GM19455 (cell line): ENCODE data around the gene ARID2.
A peak's percentile ranks its signal among the peaks of the same experiment; 100 is the strongest.

Experiments
- ATAC-seq: cut with Tn5 transposase; IDR thresholded peaks from one replicate; pipeline ENCODE4 v1.9.1; 2021; ENCODE audit not compliant: unreplicated experiment

Gene ARID2

GRCh38 chr12:45729233-45730083 is at the start of gene ARID2:
Gene ARID2, plus strand, starts transcription at chr12:45729706. Its CDS starts 131 bp downstream, at chr12:45729837.
- peak; percentile 5 for ATAC-seq

- no peak for ATAC-seq
Observed at GRCh38 chr12:45680362-45680761, 49.1 kb upstream of the ARID2 start.

GRCh38 chr12:45681465-45681864 is 48.0 kb upstream of the ARID2 start:
- no peak for ATAC-seq

- ATAC-seq: no peak
Observed at GRCh38 chr12:45685680-45686079, 43.8 kb upstream of the ARID2 start.

- ATAC-seq: no peak
Observed at GRCh38 chr12:45687081-45688015, 42.2 kb upstream of the ARID2 start.

GRCh38 chr12:45688183-45688582 is 41.3 kb upstream of the ARID2 start:
- no peak for ATAC-seq

- ATAC-seq: no peak
Observed at GRCh38 chr12:45695035-45695434, 34.5 kb upstream of the ARID2 start.

GRCh38 chr12:45695606-45696005 is 33.9 kb upstream of the ARID2 start:
- no peak for ATAC-seq

- no peak for ATAC-seq
Observed at GRCh38 chr12:45696049-45696448, 33.5 kb upstream of the ARID2 start.

- ATAC-seq: no peak
Observed at GRCh38 chr12:45697371-45697770, 32.1 kb upstream of the ARID2 start.

- ATAC-seq: no peak
Observed at GRCh38 chr12:45701296-45701695, 28.2 kb upstream of the ARID2 start.

GRCh38 chr12:45703942-45704341 is 25.6 kb upstream of the ARID2 start:
- ATAC-seq: no peak

- no peak for ATAC-seq
Observed at GRCh38 chr12:45704968-45705367, 24.5 kb upstream of the ARID2 start.

- no peak for ATAC-seq
Observed at GRCh38 chr12:45705404-45705803, 24.1 kb upstream of the ARID2 start.

- no peak for ATAC-seq
Observed at GRCh38 chr12:45707241-45707857, 22.2 kb upstream of the ARID2 start.

GRCh38 chr12:45708363-45708762 is 21.1 kb upstream of the ARID2 start:
- no peak for ATAC-seq

GRCh38 chr12:45708901-45709300 is 20.6 kb upstream of the ARID2 start:
- ATAC-seq: no peak

- no peak for ATAC-seq
Observed at GRCh38 chr12:45712319-45712718, 17.2 kb upstream of the ARID2 start.

GRCh38 chr12:45713078-45713477 is 16.4 kb upstream of the ARID2 start:
- no peak for ATAC-seq

- no peak for ATAC-seq
Observed at GRCh38 chr12:45718306-45718705, 11.2 kb upstream of the ARID2 start.

- ATAC-seq: no peak
Observed at GRCh38 chr12:45720069-45720468, 9.4 kb upstream of the ARID2 start.
